HG02885 (cell line): ENCODE measurements around the gene SERGEF.
"Not testable (repeated sequence)": the region's sequence is repeated elsewhere in the genome, so short reads cannot be mapped to it uniquely, and the experiment has no call there.

Experiments
- ATAC-seq: cut with Tn5 transposase; IDR thresholded peaks from one replicate; pipeline ENCODE4 v1.9.1; 2021; ENCODE audit warnings: mild to moderate bottlenecking; ENCODE audit not compliant: unreplicated experiment, poor library complexity

Gene SERGEF

DNA sequence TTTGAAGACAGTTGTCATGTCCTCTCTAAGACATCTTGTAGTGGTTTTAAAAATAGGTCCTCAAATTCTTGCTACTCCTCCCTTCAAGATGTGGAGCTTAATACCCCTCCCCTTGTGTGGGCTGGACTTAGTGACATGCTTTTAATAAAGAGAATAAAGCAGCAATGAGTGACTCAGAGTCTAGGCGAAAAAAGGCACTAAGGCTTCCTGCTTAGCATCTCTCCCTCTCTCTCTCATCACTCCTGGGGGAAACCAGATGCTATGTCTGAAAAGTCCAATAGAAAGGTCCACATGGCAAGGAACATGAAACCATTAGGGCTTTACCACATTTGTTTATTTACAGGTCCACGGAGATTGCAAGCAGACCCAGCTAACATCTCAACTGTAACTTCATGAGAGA, 11.7 kb downstream of the SERGEF start:
- ATAC-seq: no peak

DNA sequence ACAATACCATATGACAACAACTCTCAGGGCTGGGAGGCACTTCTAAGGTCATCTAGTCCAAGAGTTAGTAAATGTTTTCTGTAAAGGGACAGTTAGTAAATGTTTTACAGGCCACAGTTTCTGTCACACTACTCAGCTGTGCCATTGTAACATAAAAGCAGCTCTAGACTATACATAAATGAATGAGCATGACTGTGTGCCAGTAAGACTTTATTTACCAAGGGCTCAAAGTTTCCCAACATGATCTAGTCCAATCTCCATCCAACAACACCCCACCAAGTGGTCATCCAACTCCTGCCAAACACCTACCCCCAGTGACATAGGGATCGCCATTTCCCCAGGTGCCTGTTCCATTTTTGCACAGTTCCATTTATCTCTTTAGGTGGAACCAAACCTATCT, 12.1 kb downstream of the SERGEF start:
- no peak for ATAC-seq

GRCh38 chr11:18000128-18000527, 12.7 kb downstream of the SERGEF start:
- not testable (repeated sequence) for ATAC-seq

DNA sequence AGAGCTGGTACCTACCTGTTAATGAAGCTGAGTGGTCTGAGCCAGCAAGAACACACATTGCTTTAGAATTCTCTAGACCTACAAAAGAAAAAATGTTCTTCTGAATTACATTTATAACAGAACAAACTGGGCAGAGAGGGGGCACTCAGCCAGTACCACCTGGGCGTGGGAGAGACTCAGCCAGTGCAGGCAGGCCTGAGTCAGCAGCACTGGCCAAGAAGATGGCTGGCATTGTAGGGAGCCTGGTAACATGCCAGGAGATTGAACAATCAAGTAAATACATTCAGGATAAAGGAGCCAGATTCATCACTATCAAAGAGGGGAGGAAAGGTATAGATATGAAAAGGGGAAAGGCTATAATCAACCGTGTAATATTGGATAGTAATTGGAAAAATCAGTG, 19.9 kb downstream of the SERGEF start:
- no peak for ATAC-seq

DNA sequence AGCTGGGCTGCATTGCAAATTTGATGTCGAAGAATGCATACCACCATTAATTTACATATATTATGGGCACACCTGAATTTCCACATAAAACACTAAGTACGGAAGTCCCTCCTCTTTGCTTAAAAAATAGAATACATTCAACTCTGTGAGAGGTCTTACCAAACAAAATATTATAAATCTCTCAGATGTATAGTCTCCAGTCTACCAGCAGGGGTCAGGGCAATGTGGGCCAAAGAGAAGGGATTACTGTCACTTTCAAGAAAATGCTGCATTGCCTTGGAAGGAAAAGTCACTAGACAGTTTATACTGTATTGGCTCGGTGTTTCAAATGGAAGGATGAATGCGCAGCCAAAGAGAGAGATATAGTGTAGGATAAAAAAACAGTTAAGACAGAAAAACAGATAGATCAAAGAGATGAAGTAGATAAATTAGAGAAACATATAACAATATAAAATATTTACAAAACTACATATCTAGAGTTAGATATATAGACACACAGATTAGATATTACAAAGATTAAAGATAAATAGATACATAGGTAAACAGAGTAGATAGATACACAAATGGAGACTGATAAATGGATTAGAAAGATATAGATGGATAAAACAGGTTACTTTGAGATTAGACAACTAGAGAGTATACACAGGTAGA, 20.9 kb downstream of the SERGEF start:
- peak; percentile 92 for ATAC-seq

GRCh38 chr11:17989306-17989705, 23.5 kb downstream of the SERGEF start:
- ATAC-seq: no peak

GRCh38 chr11:17988465-17988864, 24.4 kb downstream of the SERGEF start:
- ATAC-seq: no peak

- no peak for ATAC-seq
Observed at GRCh38 chr11:17987826-17988225, 25.0 kb downstream of the SERGEF start.

- ATAC-seq: no peak
Observed at GRCh38 chr11:17986711-17987220, 26.1 kb downstream of the SERGEF start.

DNA sequence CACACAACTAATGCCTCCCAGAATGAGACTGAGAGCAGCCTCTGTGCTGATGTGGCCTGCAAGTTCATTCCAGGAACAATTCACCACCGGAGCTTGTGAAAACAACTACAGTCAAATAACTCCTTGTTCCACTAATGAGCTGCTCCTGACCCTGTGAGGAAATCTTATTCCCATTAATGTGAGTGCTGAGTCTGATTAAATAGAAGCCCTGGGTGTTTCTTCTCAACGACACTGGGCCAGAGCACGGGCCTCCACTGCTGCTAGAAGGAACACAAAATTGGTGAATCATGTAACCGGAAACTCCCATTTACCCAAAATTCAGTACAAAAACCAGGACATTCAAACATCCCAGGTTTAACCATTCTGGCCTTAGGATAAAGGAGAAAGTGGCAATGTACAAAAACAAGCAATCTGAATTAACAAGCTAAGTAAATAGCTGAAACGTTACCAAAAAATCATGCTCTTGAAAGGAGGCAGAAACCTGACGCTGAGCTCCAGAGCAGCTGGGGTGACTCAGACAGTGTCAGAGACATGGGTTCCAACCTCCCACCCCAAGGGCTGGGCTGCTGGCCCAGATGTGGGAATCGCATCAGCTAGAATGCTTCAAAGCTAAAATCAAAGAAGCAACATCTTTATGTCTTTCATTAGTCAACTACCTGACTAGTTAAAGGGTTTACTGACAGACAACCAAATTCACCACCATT, 26.7 kb downstream of the SERGEF start:
- ATAC-seq: no peak

DNA sequence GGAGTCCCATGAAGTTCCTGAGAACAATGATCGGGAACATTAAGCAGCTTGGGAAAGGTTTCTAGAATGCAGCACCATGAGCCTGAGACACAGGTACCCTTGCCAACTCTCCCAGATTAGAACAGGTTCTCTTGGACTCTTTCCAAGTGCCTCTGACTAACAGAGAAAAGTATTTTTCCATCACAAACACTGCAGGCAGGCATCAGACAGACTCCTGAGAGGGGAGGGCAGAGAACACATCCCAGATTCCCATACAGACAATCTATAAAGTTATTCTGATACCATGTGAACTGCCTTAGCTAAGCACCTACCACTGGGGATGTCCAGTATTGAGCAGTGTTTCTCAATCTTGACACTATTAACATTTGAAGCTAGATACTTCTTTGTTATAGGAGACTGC, 27.3 kb downstream of the SERGEF start:
- no peak for ATAC-seq

GRCh38 chr11:17983569-17983968, 29.3 kb downstream of the SERGEF start:
- ATAC-seq: no peak

GRCh38 chr11:17979770-17980371, 33.0 kb downstream of the SERGEF start:
- no peak for ATAC-seq

GRCh38 chr11:17978553-17979287, 34.1 kb downstream of the SERGEF start:
- ATAC-seq: no peak

- no peak for ATAC-seq
Observed at GRCh38 chr11:17976651-17977050, 36.2 kb downstream of the SERGEF start.

- ATAC-seq: no peak
Observed at GRCh38 chr11:17974246-17974645, 38.6 kb downstream of the SERGEF start.

DNA sequence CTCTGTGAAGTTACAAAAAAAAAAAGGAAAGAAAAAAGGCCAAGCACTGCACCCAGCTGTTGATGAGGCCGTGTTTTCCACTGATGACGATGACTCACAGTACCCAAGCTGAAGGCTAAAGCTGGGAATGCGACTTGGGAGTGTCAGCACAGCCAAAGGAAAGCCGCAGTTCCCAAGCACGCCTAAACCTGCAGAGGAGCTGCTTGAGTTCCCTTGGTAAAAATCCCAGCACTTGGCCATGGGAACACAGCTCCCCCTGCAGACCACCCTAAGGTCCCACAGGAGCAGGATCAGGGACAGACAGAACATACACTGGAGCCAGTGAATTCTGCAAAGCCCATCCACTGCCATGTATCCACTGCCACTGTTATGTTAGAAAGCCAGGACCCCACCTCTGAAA, 39.9 kb downstream of the SERGEF start:
- no peak for ATAC-seq

GRCh38 chr11:17968206-17968605, 44.6 kb downstream of the SERGEF start:
- ATAC-seq: no peak

DNA sequence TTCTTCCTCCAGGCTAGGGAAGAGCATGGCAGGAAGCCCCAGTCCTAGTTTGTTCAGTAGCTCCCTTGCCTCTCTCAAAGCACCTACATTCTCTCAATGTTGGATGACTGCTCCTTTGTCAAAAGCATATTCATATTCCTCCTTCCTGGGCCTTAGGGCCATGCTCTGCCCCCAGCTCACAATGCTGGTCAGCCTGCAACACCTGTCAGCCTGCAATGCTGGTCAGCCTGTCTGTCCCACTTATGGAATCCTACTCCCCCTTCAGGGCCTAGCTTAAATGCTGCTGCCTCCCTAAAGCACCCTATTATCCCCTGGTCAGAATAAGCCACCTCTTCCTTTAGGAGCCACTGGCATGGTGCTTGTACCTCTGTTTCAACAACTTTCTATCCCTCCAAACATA, 45.2 kb downstream of the SERGEF start:
- no peak for ATAC-seq

- no peak for ATAC-seq
Observed at GRCh38 chr11:17960091-17960490, 52.8 kb downstream of the SERGEF start.

- no peak for ATAC-seq
Observed at GRCh38 chr11:17958446-17958845, 54.4 kb downstream of the SERGEF start.
